Hepatocyte (in vitro differentiated cells): ENCODE measurements around the gene LPP.

Source experiments
- EZH2 ChIP-seq: fragments of 200-600 bp; sonication (generic); IDR thresholded peaks from 2 replicates; pipeline ENCODE4 v1.6.1; 2016; ENCODE audit warnings: antibody characterized with exemption, mild to moderate bottlenecking, borderline replicate concordance
- TF ChIP-seq, protein P1 (sequence below): fragments of 200-600 bp; sonication (generic); IDR thresholded peaks from 2 replicates; pipeline ENCODE4 v1.5.1; 2016; ENCODE audit warnings: antibody characterized with exemption, mild to moderate bottlenecking; ENCODE audit not compliant: poor library complexity

DNA sequence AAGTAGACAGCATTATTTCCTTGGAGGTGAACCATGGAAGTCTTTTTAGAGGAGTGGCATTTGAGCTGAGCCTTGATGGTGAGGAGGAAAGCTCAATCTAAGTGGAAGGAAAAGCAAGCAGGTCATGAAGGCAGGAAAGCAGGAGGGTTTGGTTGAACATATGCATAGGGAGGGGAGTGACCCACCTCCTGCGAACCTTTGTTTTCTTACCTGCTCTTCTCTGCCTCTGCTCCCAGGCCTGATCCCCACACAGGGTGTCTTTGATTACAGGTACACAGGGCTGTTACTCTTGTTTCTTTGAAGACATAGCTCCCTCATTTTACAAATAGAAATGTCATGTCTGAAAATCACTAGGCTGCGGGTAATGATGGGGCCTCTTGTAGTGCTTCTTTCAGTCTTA is 769.7 kb downstream of the LPP start:
- no peak for TF ChIP-seq EZH2
- TF ChIP-seq, protein P1, sequence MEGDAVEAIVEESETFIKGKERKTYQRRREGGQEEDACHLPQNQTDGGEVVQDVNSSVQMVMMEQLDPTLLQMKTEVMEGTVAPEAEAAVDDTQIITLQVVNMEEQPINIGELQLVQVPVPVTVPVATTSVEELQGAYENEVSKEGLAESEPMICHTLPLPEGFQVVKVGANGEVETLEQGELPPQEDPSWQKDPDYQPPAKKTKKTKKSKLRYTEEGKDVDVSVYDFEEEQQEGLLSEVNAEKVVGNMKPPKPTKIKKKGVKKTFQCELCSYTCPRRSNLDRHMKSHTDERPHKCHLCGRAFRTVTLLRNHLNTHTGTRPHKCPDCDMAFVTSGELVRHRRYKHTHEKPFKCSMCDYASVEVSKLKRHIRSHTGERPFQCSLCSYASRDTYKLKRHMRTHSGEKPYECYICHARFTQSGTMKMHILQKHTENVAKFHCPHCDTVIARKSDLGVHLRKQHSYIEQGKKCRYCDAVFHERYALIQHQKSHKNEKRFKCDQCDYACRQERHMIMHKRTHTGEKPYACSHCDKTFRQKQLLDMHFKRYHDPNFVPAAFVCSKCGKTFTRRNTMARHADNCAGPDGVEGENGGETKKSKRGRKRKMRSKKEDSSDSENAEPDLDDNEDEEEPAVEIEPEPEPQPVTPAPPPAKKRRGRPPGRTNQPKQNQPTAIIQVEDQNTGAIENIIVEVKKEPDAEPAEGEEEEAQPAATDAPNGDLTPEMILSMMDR = no peak
